Trophoblast cell (in vitro differentiated cells and primary cell): ENCODE measurements around the gene PDE8A.

Experiments used
- DNase-seq, 2 donors: peaks; one replicate each; pipeline ENCODE4 v3.0.0-alpha.2; 2016
- H2AFZ ChIP-seq: 2 replicates; pipeline ENCODE4 v1.6.1; 2013; ENCODE audit warnings: low read length, moderate library complexity, mild to moderate bottlenecking; ENCODE audit not compliant: insufficient read depth, poor library complexity
- H2AK5ac ChIP-seq: 2 replicates; pipeline ENCODE4 v1.6.1; 2013; ENCODE audit warnings: mild to moderate bottlenecking, low read length
- H2BK120ac ChIP-seq: 2 replicates; pipeline ENCODE4 v1.6.1; 2013; ENCODE audit warnings: low read length, mild to moderate bottlenecking, moderate library complexity; ENCODE audit not compliant: insufficient read depth, poor library complexity
- H2BK12ac ChIP-seq: 2 replicates; pipeline ENCODE4 v1.6.1; 2013; ENCODE audit warnings: mild to moderate bottlenecking, low read length, moderate library complexity
- H2BK5ac ChIP-seq: 2 replicates; pipeline ENCODE4 v1.6.1; 2013; ENCODE audit warnings: low read length, low read depth, moderate library complexity, mild to moderate bottlenecking; ENCODE audit not compliant: poor library complexity
- H3K14ac ChIP-seq: 2 replicates; pipeline ENCODE4 v1.6.1; 2013; ENCODE audit warnings: mild to moderate bottlenecking, low read length
- H3K18ac ChIP-seq: 2 replicates; pipeline ENCODE4 v1.6.1; 2013; ENCODE audit warnings: mild to moderate bottlenecking, low read length
- H3K23ac ChIP-seq: 2 replicates; pipeline ENCODE4 v1.6.1; 2013; ENCODE audit warnings: low read length
- H3K27ac ChIP-seq: 2 replicates; pipeline ENCODE4 v1.5.1; 2013; ENCODE audit warnings: low read depth, mild to moderate bottlenecking, inconsistent platforms, low read length, moderate library complexity
- H3K27me3 ChIP-seq: 2 replicates; pipeline ENCODE4 v1.6.1; 2013; ENCODE audit warnings: inconsistent platforms, mild to moderate bottlenecking, low read length, moderate library complexity; ENCODE audit not compliant: insufficient read depth
- H3K36me3 ChIP-seq, 2 experiments: 1 replicate in 1 of 2; 2 replicates in 1 of 2; pipeline ENCODE4 v1.6.1; 2013; ENCODE audit warnings: low read length in 2 of 2, mild to moderate bottlenecking in 2 of 2, moderate library complexity in 1 of 2; ENCODE audit not compliant: insufficient read depth in 2 of 2, control insufficient read depth in 1 of 2
- H3K4ac ChIP-seq: 2 replicates; pipeline ENCODE4 v1.6.1; 2013; ENCODE audit warnings: low read depth, mild to moderate bottlenecking, low read length, moderate library complexity
- H3K4me1 ChIP-seq, 2 experiments: 1 replicate in 1 of 2; 2 replicates in 1 of 2; pipeline ENCODE4 v1.6.1; 2013; ENCODE audit warnings: low read length in 2 of 2, mild to moderate bottlenecking in 2 of 2, moderate library complexity in 1 of 2; ENCODE audit not compliant: insufficient read depth in 2 of 2, control insufficient read depth in 1 of 2
- H3K4me2 ChIP-seq: 2 replicates; pipeline ENCODE4 v1.6.1; 2013; ENCODE audit warnings: inconsistent platforms, mild to moderate bottlenecking, low read length, moderate library complexity
- H3K4me3 ChIP-seq: 2 replicates; pipeline ENCODE4 v1.5.1; 2013; ENCODE audit warnings: mild to moderate bottlenecking, low read depth, low read length, inconsistent platforms
- H3K79me1 ChIP-seq: one replicate; pipeline ENCODE4 v1.6.1; 2013; ENCODE audit warnings: low read length
- H3K79me2 ChIP-seq: 2 replicates; pipeline ENCODE4 v1.6.1; 2013; ENCODE audit warnings: low read length, mild to moderate bottlenecking; ENCODE audit not compliant: control insufficient read depth, insufficient read depth, poor library complexity
- H3K9ac ChIP-seq: 2 replicates; pipeline ENCODE4 v1.6.1; 2013; ENCODE audit warnings: mild to moderate bottlenecking, low read length
- H3K9me3 ChIP-seq: 2 replicates; pipeline ENCODE4 v1.6.1; 2013; ENCODE audit warnings: low read depth, mild to moderate bottlenecking, control low read depth, inconsistent platforms, low read length; ENCODE audit not compliant: insufficient read depth
- H4K12ac ChIP-seq: 2 replicates; pipeline ENCODE4 v1.6.1; 2013; ENCODE audit warnings: low read depth, mild to moderate bottlenecking, low read length, moderate library complexity
- H4K8ac ChIP-seq: 2 replicates; pipeline ENCODE4 v1.6.1; 2013; ENCODE audit warnings: low read depth, mild to moderate bottlenecking, low read length, moderate library complexity
- H4K91ac ChIP-seq: one replicate; pipeline ENCODE4 v1.6.1; 2013; ENCODE audit warnings: low read depth, mild to moderate bottlenecking, low read length, moderate library complexity
- WGBS: extraction: QIAGEN DNeasy Blood & Tissue Kit; methylation state at CpG from one replicate; pipeline ENCODE4 v1.1.7; 2013; ENCODE audit warnings: missing lambda C conversion rate; ENCODE audit not compliant: insufficient read length, insufficient coverage; ENCODE audit errors: extremely low coverage; 5-methylcytosine and 5-hydroxymethylcytosine counted together

The PDE8A gene

GRCh38 chr15:84946772-84947489, 34.7 kb upstream of the PDE8A start:
- WGBS: no CpG with 5 or more reads among the region's 5 CpGs
- H2AFZ ChIP-seq: no peak overlapping the region
- H3K9ac ChIP-seq: no peak overlapping the region
- H4K91ac ChIP-seq: no peak overlapping the region
- no peaks in the 10 kb centered on the region for H3K36me3 ChIP-seq
- H3K9me3 ChIP-seq: no peaks in the 10 kb centered on the region
- no peak overlapping the region for H3K18ac ChIP-seq
- H2BK5ac ChIP-seq: no peak overlapping the region
- H2BK120ac ChIP-seq: no peak overlapping the region
- H3K4me2 ChIP-seq: no peak overlapping the region
- no peak overlapping the region for H4K12ac ChIP-seq
- H2BK12ac ChIP-seq: no peak overlapping the region
- H3K23ac ChIP-seq: no peak overlapping the region
- H3K14ac ChIP-seq: no peak overlapping the region
- no peaks in the 10 kb centered on the region for H3K79me2 ChIP-seq
- no peaks in the 10 kb centered on the region for H3K27me3 ChIP-seq
- H3K27ac ChIP-seq: no peak overlapping the region
- peaks cover 0 to 5% of the 10 kb centered on the region in 2 experiments for H3K4me1 ChIP-seq
- no peak overlapping the region for H3K4me3 ChIP-seq
- H3K79me1 ChIP-seq: no peaks in the 10 kb centered on the region
- H2AK5ac ChIP-seq: no peak overlapping the region
- no peak overlapping the region for H4K8ac ChIP-seq
- DNase-seq: no peak
- no peak overlapping the region for H3K4ac ChIP-seq

GRCh38 chr15:84947947-84948830, 33.5 kb upstream of the PDE8A start:
- H3K18ac ChIP-seq: no peak overlapping the region
- H3K14ac ChIP-seq: no peak overlapping the region
- H4K91ac ChIP-seq: no peak overlapping the region
- H3K4me1 ChIP-seq: peaks cover 0 to 5% of the 10 kb centered on the region in 2 experiments
- H3K27me3 ChIP-seq: no peaks in the 10 kb centered on the region
- H3K9me3 ChIP-seq: no peaks in the 10 kb centered on the region
- no CpG with 5 or more reads among the region's 4 CpGs for WGBS
- H3K27ac ChIP-seq: no peak overlapping the region
- peak in 1 of 2 donors; percentile 34 for DNase-seq
- no peaks in the 10 kb centered on the region for H3K36me3 ChIP-seq
- no peak overlapping the region for H2BK5ac ChIP-seq
- H3K9ac ChIP-seq: no peak overlapping the region
- no peak overlapping the region for H4K12ac ChIP-seq
- no peak overlapping the region for H4K8ac ChIP-seq
- no peak overlapping the region for H3K23ac ChIP-seq
- H3K79me1 ChIP-seq: no peaks in the 10 kb centered on the region
- no peak overlapping the region for H2BK120ac ChIP-seq
- no peak overlapping the region for H2AFZ ChIP-seq
- H3K4me3 ChIP-seq: no peak overlapping the region
- no peak overlapping the region for H3K4me2 ChIP-seq
- no peak overlapping the region for H3K4ac ChIP-seq
- no peak overlapping the region for H2BK12ac ChIP-seq
- H3K79me2 ChIP-seq: no peaks in the 10 kb centered on the region
- H2AK5ac ChIP-seq: no peak overlapping the region

DNA sequence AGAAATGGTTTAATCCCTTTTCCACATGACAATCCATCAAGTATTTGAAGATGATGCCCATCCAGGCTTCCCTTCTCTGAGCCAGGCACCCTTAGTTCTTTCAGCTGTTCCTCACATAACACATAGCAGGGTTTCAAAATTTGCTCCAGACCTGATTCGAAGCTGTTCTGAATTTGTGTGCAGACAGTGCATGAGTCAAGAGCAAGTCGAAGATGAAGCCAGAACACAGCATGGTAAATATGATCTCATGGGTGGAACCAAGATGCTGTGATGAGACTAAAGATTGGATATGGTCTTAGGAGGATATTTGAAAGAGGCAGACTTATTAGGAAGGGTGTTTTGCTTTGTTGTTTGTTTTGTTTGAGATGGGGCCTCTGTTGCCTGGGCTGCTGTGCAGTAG, 32.6 kb upstream of the PDE8A start:
- Histone ChIP-seq H4K91ac (no peak overlapping the region), H2BK120ac (no peak overlapping the region), H3K9me3 (no peaks in the 10 kb centered on the region), H3K14ac (no peak overlapping the region), H2AFZ (no peak overlapping the region), H3K79me2 (no peaks in the 10 kb centered on the region), H3K18ac (no peak overlapping the region), H3K27ac (no peak overlapping the region), H3K27me3 (no peaks in the 10 kb centered on the region), H3K36me3 (no peaks in the 10 kb centered on the region), H4K12ac (no peak overlapping the region), H3K4me1 (peaks cover 0 to 5% of the 10 kb centered on the region in 2 experiments), H4K8ac (no peak overlapping the region), H3K4ac (no peak overlapping the region), H3K23ac (no peak overlapping the region), H2AK5ac (no peak overlapping the region), H2BK5ac (no peak overlapping the region), H3K4me3 (no peak overlapping the region), H2BK12ac (no peak overlapping the region), H3K9ac (no peak overlapping the region), H3K4me2 (no peak overlapping the region), H3K79me1 (no peaks in the 10 kb centered on the region)
- WGBS: no CpG with 5 or more reads among the region's 2 CpGs
- no peak for DNase-seq

- no peak overlapping the region for H3K14ac ChIP-seq
- no peak for DNase-seq
- no peak overlapping the region for H3K23ac ChIP-seq
- H3K9ac ChIP-seq: no peak overlapping the region
- H2BK5ac ChIP-seq: no peak overlapping the region
- H3K27me3 ChIP-seq: no peaks in the 10 kb centered on the region
- H4K8ac ChIP-seq: no peak overlapping the region
- H2BK12ac ChIP-seq: no peak overlapping the region
- H3K4ac ChIP-seq: no peak overlapping the region
- H4K91ac ChIP-seq: no peak overlapping the region
- H2AK5ac ChIP-seq: no peak overlapping the region
- WGBS: no CpG with 5 or more reads among the region's 7 CpGs
- H3K4me3 ChIP-seq: no peak overlapping the region
- H4K12ac ChIP-seq: no peak overlapping the region
- no peaks in the 10 kb centered on the region for H3K79me1 ChIP-seq
- H2BK120ac ChIP-seq: no peak overlapping the region
- no peak overlapping the region for H3K18ac ChIP-seq
- peaks cover 0 to 5% of the 10 kb centered on the region in 2 experiments for H3K4me1 ChIP-seq
- no peak overlapping the region for H2AFZ ChIP-seq
- H3K27ac ChIP-seq: no peak overlapping the region
- H3K9me3 ChIP-seq: no peaks in the 10 kb centered on the region
- no peaks in the 10 kb centered on the region for H3K79me2 ChIP-seq
- no peaks in the 10 kb centered on the region for H3K36me3 ChIP-seq
- no peak overlapping the region for H3K4me2 ChIP-seq
Observed at GRCh38 chr15:84949845-84950569, 31.6 kb upstream of the PDE8A start.
